ENCODE results near the gene MAPRE2.

The MAPRE2 gene

GRCh38 chr18:35040638-35040987 lies 600 bp upstream of the MAPRE2 start:
- no peak for TF ChIP-seq CTCF (conservative IDR thresholded peaks at IDR 0.05; ENCODE audit: low read depth)
- CTCF ChIA-PET: interaction anchor here (0.7 kb wide), 1 partner anchor 579 kb away, joined by 4 read pairs; no protein-coding TSS in a partner anchor

GRCh38 chr18:35041815-35042387 lies 688 bp downstream of the MAPRE2 start:
- POLR2A ChIA-PET (ENCODE audit: low non-redundant PET): no interaction called here
- TF ChIP-seq CTCF (conservative IDR thresholded peaks at IDR 0.05; ENCODE audit: low read depth): no peak
- peak overlapping the region; percentile 72 for H3K27ac ChIP-seq
- peak; percentile 1 for DNase-seq (ENCODE audit: low spot score)
- CTCF ChIA-PET: no interaction called here

More at GRCh38 chr18:35040638-35040987, 600 bp upstream of the MAPRE2 start:
- peak overlapping the region; percentile 72; the same call in 1 of the 2 replicates for H3K27ac ChIP-seq
- POLR2A ChIA-PET (ENCODE audit: low non-redundant PET): no interaction called here
- no peak for DNase-seq (ENCODE audit: low spot score)

GRCh38 chr18:35042389-35043071 lies 1.3 kb downstream of the MAPRE2 start:
- no peak overlapping the region for H3K27ac ChIP-seq
- CTCF ChIA-PET: no interaction called here
- TF ChIP-seq CTCF (conservative IDR thresholded peaks at IDR 0.05; ENCODE audit: low read depth): no peak
- POLR2A ChIA-PET (ENCODE audit: low non-redundant PET): no interaction called here
- no peak for DNase-seq (ENCODE audit: low spot score)

- DNase-seq (ENCODE audit: low spot score): no peak
- H3K27ac ChIP-seq: no peak overlapping the region
- TF ChIP-seq CTCF (conservative IDR thresholded peaks at IDR 0.05; ENCODE audit: low read depth): no peak
- ChIA-PET CTCF (no interaction called here), POLR2A (ENCODE audit: low non-redundant PET) (no interaction called here)
Observed at GRCh38 chr18:35043207-35043606, 2.0 kb downstream of the MAPRE2 start.

- TF ChIP-seq CTCF (conservative IDR thresholded peaks at IDR 0.05; ENCODE audit: low read depth): no peak
- H3K27ac ChIP-seq: no peak overlapping the region
- DNase-seq (ENCODE audit: low spot score): no peak
- ChIA-PET CTCF (no interaction called here), POLR2A (ENCODE audit: low non-redundant PET) (no interaction called here)
Observed at GRCh38 chr18:35045121-35045520, 3.9 kb downstream of the MAPRE2 start.

- no peak for DNase-seq (ENCODE audit: low spot score)
- ChIA-PET CTCF (interaction anchor here (1.2 kb wide), 1 partner anchor 14 kb away, joined by 4 read pairs; no protein-coding TSS in a partner anchor), POLR2A (ENCODE audit: low non-redundant PET) (no interaction called here)
- TF ChIP-seq CTCF (conservative IDR thresholded peaks at IDR 0.05; ENCODE audit: low read depth): no peak
- H3K27ac ChIP-seq: no peak overlapping the region
Observed at GRCh38 chr18:35045806-35046205, 4.6 kb downstream of the MAPRE2 start.

Data from RWPE1 (cell line).